H1 (cell line): Measurements from ENCODE around the gene PROSER3. TPM values are rescaled to one million over a fixed set of nuclear protein-coding genes. Genes with fewer than 3 reads are reported as not detected.
A peak's percentile ranks its signal among the peaks of the same experiment; 100 is the strongest.

Experiments used
- CTCF ChIA-PET: fragments of 300-600 bp; sonication (Branson Sonifier 250); formaldehyde crosslinking; loops from one replicate; lab custom pipeline; 2021; ENCODE audit not compliant: partially characterized antibody; lab: Charles Lee
- POLR2A ChIA-PET: fragments of 300-600 bp; sonication (Branson Sonifier 250); formaldehyde crosslinking; loops from one replicate; lab custom pipeline; 2021; ENCODE audit warnings: inconsistent platforms; ENCODE audit not compliant: partially characterized antibody; lab: Charles Lee
- DNase-seq, 2 experiments: peaks; one replicate each; pipeline versions ENCODE4 v3.0.0 to v3.0.0-alpha.2; 2010 to 2022; ENCODE audit warnings: low spot score in 2 of 2, low read depth in 1 of 2, mixed read lengths in 1 of 2
- FAIRE-seq: peaks from 2 replicates; lab custom pipeline; 2011; peaks lifted over from hg19 to GRCh38; lab: Jason Lieb, UNC
- H2AFZ ChIP-seq: 2 replicates; pipeline ENCODE4 v1.8.1; 2012; ENCODE audit warnings: low read length, inconsistent platforms
- H2AK5ac ChIP-seq: 2 replicates; pipeline ENCODE4 v1.6.1; 2013; ENCODE audit warnings: low read depth, low read length
- H2BK120ac ChIP-seq: replicated peaks from 2 replicates; pipeline ENCODE3; 2013; ENCODE audit warnings: low read depth, low read length, inconsistent platforms
- H2BK12ac ChIP-seq: 2 replicates; pipeline ENCODE4 v1.6.1; 2013; ENCODE audit warnings: low read depth, low read length
- H2BK15ac ChIP-seq: 2 replicates; pipeline ENCODE4 v1.6.1; 2013; ENCODE audit warnings: low read length
- H2BK20ac ChIP-seq: 2 replicates; pipeline ENCODE4 v1.6.1; 2013; ENCODE audit warnings: low read length
- H2BK5ac ChIP-seq: 2 replicates; pipeline ENCODE4 v1.6.1; 2013; ENCODE audit warnings: low read depth, low read length
- H3K14ac ChIP-seq: 2 replicates; pipeline ENCODE4 v1.6.1; 2013; ENCODE audit warnings: inconsistent platforms; ENCODE audit not compliant: insufficient read length
- H3K18ac ChIP-seq: 2 replicates; pipeline ENCODE4 v1.6.1; 2013; ENCODE audit warnings: low read length; ENCODE audit errors: extremely low read depth
- H3K23ac ChIP-seq: 2 replicates; pipeline ENCODE4 v1.6.1; 2013; ENCODE audit warnings: inconsistent platforms; ENCODE audit not compliant: insufficient read length
- H3K23me2 ChIP-seq: 2 replicates; pipeline ENCODE4 v1.6.1; 2013; ENCODE audit warnings: low read depth, low read length
- H3K27ac ChIP-seq: 2 replicates; pipeline ENCODE4 v1.6.1; 2011; ENCODE audit warnings: low read depth, low read length, inconsistent platforms
- H3K27me3 ChIP-seq, 4 experiments: replicated peaks in 1 of 4; 1 replicate in 1 of 4; 2 replicates in 3 of 4; pipeline versions ENCODE4 v1.6.1 to v1.8.1; 2011 to 2013; ENCODE audit warnings: low read length in 3 of 4, mild to moderate bottlenecking in 3 of 4, inconsistent platforms in 2 of 4, mixed read lengths in 2 of 4, moderate library complexity in 1 of 4; ENCODE audit not compliant: control insufficient read depth in 3 of 4, insufficient read depth in 3 of 4; ENCODE audit errors: extremely low read depth in 1 of 4
- H3K36me3 ChIP-seq, 4 experiments: 2 replicates each; pipeline versions ENCODE4 v1.6.1 to v1.8.1; 2011 to 2013; ENCODE audit warnings: mild to moderate bottlenecking in 4 of 4, low read length in 3 of 4, moderate library complexity in 2 of 4, control low read depth in 1 of 4, inconsistent platforms in 1 of 4; ENCODE audit not compliant: insufficient read depth in 4 of 4, control insufficient read depth in 2 of 4
- H3K4ac ChIP-seq: replicated peaks from 2 replicates; pipeline ENCODE3; 2013; ENCODE audit warnings: low read length, low read depth, mixed read lengths, inconsistent platforms; ENCODE audit not compliant: insufficient read length
- H3K4me1 ChIP-seq, 4 experiments: replicated peaks in 1 of 4; 1 replicate in 1 of 4; 2 replicates in 3 of 4; pipeline versions ENCODE4 v1.6.1 to v1.8.1; 2011 to 2013; ENCODE audit warnings: low read length in 3 of 4, inconsistent platforms in 2 of 4, mixed read lengths in 1 of 4; ENCODE audit not compliant: insufficient read depth in 4 of 4, control insufficient read depth in 3 of 4
- H3K4me2 ChIP-seq, 2 experiments: 2 replicates each; pipeline versions ENCODE4 v1.6.1 to v1.8.1; 2011 to 2013; ENCODE audit warnings: low read depth in 2 of 2, low read length in 2 of 2, control low read depth in 1 of 2, inconsistent platforms in 1 of 2, mild to moderate bottlenecking in 1 of 2; ENCODE audit not compliant: insufficient read depth in 1 of 2
- H3K4me3 ChIP-seq, 4 experiments: fragments of 200-600, 300-600 bp in 1 of 4; sonication (generic), shearing (Covaris generic), sonication (Bioruptor Twin) in 1 of 4; 2 replicates each; pipeline versions ENCODE4 v1.5.1 to v1.8.1; 2011 to 2016; ENCODE audit warnings: low read length in 4 of 4, low read depth in 3 of 4, control low read depth in 2 of 4, inconsistent platforms in 2 of 4, mild to moderate bottlenecking in 2 of 4, mixed read lengths in 1 of 4, moderate library complexity in 1 of 4; ENCODE audit not compliant: insufficient read depth in 2 of 4; ENCODE audit errors: extremely low read depth in 1 of 4
- H3K56ac ChIP-seq: replicated peaks from 2 replicates; pipeline ENCODE3; 2013; ENCODE audit warnings: low read depth, mild to moderate bottlenecking, mixed read lengths, low read length, inconsistent platforms; ENCODE audit not compliant: insufficient read length
- H3K79me1 ChIP-seq: 2 replicates; pipeline ENCODE4 v1.6.1; 2013; ENCODE audit warnings: low read depth, low read length, control low read depth
- H3K79me2 ChIP-seq, 2 experiments: 2 replicates each; pipeline versions ENCODE4 v1.6.1 to v1.8.1; 2012 to 2013; ENCODE audit warnings: low read length in 2 of 2, mild to moderate bottlenecking in 2 of 2, inconsistent platforms in 1 of 2; ENCODE audit not compliant: insufficient read depth in 2 of 2, control insufficient read depth in 1 of 2
- H3K9ac ChIP-seq, 4 experiments: replicated peaks in 1 of 4; 1 replicate in 1 of 4; 2 replicates in 3 of 4; pipeline versions ENCODE4 v1.6.1 to v1.8.1; 2011 to 2013; ENCODE audit warnings: low read depth in 3 of 4, low read length in 3 of 4, control low read depth in 2 of 4, mild to moderate bottlenecking in 2 of 4, moderate library complexity in 2 of 4, inconsistent platforms in 1 of 4; ENCODE audit errors: extremely low read depth in 1 of 4
- H3K9me3 ChIP-seq, 2 experiments: 2 replicates each; pipeline versions ENCODE4 v1.6.1 to v1.8.1; 2012 to 2013; ENCODE audit warnings: mild to moderate bottlenecking in 2 of 2, moderate library complexity in 2 of 2, control low read depth in 1 of 2, inconsistent platforms in 1 of 2, low read depth in 1 of 2, low read length in 1 of 2, mixed read lengths in 1 of 2; ENCODE audit not compliant: insufficient read depth in 2 of 2
- H4K20me1 ChIP-seq, 2 experiments: replicated peaks in 1 of 2; 2 replicates each; pipeline versions ENCODE3 to v1.8.1; 2011 to 2013; ENCODE audit warnings: inconsistent platforms in 2 of 2, low read length in 2 of 2, mild to moderate bottlenecking in 1 of 2; ENCODE audit not compliant: insufficient read depth in 2 of 2, control insufficient read depth in 1 of 2
- H4K5ac ChIP-seq: 2 replicates; pipeline ENCODE4 v1.6.1; 2013; ENCODE audit warnings: low read length, low read depth, mixed read lengths, inconsistent platforms; ENCODE audit not compliant: insufficient read length
- H4K8ac ChIP-seq: 2 replicates; pipeline ENCODE4 v1.8.0; 2013; ENCODE audit warnings: mild to moderate bottlenecking, moderate library complexity, low read length, inconsistent platforms; ENCODE audit not compliant: insufficient read depth; ENCODE audit errors: extremely low read depth
- H4K91ac ChIP-seq: replicated peaks from 2 replicates; pipeline ENCODE3; 2013; ENCODE audit warnings: low read length, mixed read lengths, inconsistent platforms; ENCODE audit not compliant: insufficient read length
- CHD2 ChIP-seq: IDR thresholded peaks from 2 replicates; pipeline ENCODE4 v1.6.1; 2012; ENCODE audit warnings: low read length, improper control_type of control experiment
- HDAC6 ChIP-seq: IDR thresholded peaks from one replicate; pipeline ENCODE4 v1.7.1; 2012; ENCODE audit warnings: low read depth, mild to moderate bottlenecking, inconsistent platforms, low read length, moderate library complexity
- JUND ChIP-seq: IDR thresholded peaks from 2 replicates; pipeline ENCODE4 v1.6.1; 2011; ENCODE audit warnings: mild to moderate bottlenecking, improper control_type of control experiment, low read length
- RXRA ChIP-seq: IDR thresholded peaks from 2 replicates; pipeline ENCODE4 v1.6.1; 2011; ENCODE audit warnings: low read depth, mild to moderate bottlenecking, low read length, moderate library complexity; ENCODE audit not compliant: insufficient read depth
- SIN3A ChIP-seq, 2 experiments: IDR thresholded peaks in 1 of 2; conservative IDR thresholded peaks in 1 of 2; 2 replicates each; pipeline ENCODE4 v1.6.1; 2011 to 2012; ENCODE audit warnings: low read length in 2 of 2, improper control_type of control experiment in 1 of 2, low read depth in 1 of 2, mild to moderate bottlenecking in 1 of 2
- TEAD4 ChIP-seq: IDR thresholded peaks from 2 replicates; pipeline ENCODE4 v1.6.1; 2012; ENCODE audit warnings: low read depth, low read length, inconsistent platforms, mixed read lengths
- WGBS, 2 experiments: shearing (Covaris generic) in 1 of 2; methylation state at CpG; one replicate each; pipeline versions ENCODE4 v1.1.6 to v1.1.7; 2013 to 2015; ENCODE audit warnings: low lambda C conversion rate in 2 of 2, mixed read lengths in 2 of 2, inconsistent platforms in 1 of 2, low coverage in 1 of 2, missing lambda C conversion rate in 1 of 2; ENCODE audit not compliant: insufficient replicate concordance in 2 of 2, insufficient coverage in 1 of 2, insufficient read length in 1 of 2; ENCODE audit errors: extremely low coverage in 1 of 2, missing lambda C conversion rate in 1 of 2; 5-methylcytosine and 5-hydroxymethylcytosine counted together
- polyA plus RNA-seq, 7 experiments: library from polyadenylated mRNA; depleted of rRNA in 3 of 7; stranded (reverse) in 5 of 7; unstranded in 2 of 7; fragments of >200 nt in 5 of 7; fragments of 200-250 nt in 2 of 7; gene quantifications; 1 replicate in 5 of 7; 2 replicates in 1 of 7; 4 replicates in 1 of 7; pipeline versions ENCODE4 v1.2.1 to v1.2.3, GENCODE V29; 2011 to 2013; ENCODE audit warnings: missing spikeins in 2 of 7, mixed read lengths in 2 of 7
- total RNA-seq: library from RNA; stranded (reverse); fragmentation: NEBNext Ultra II Directional; extraction: Animal tissue kit (Norgen Biotek cat#: 25700); gene quantifications from 2 replicates; pipeline ENCODE4 v1.2.1, GENCODE V29; 2021
- TF ChIP-seq, protein P1 (sequence below): IDR thresholded peaks from 2 replicates; pipeline ENCODE4 v1.6.1; 2011; ENCODE audit warnings: low read depth, mild to moderate bottlenecking, low read length; ENCODE audit not compliant: insufficient read depth

Gene PROSER3
- total and polyA plus RNA-seq, 2 of the 8 experiments (the other 6 are each of a cell fraction or from before 2014, with no cell fraction given): 17.8 to 28.9 TPM

DNA sequence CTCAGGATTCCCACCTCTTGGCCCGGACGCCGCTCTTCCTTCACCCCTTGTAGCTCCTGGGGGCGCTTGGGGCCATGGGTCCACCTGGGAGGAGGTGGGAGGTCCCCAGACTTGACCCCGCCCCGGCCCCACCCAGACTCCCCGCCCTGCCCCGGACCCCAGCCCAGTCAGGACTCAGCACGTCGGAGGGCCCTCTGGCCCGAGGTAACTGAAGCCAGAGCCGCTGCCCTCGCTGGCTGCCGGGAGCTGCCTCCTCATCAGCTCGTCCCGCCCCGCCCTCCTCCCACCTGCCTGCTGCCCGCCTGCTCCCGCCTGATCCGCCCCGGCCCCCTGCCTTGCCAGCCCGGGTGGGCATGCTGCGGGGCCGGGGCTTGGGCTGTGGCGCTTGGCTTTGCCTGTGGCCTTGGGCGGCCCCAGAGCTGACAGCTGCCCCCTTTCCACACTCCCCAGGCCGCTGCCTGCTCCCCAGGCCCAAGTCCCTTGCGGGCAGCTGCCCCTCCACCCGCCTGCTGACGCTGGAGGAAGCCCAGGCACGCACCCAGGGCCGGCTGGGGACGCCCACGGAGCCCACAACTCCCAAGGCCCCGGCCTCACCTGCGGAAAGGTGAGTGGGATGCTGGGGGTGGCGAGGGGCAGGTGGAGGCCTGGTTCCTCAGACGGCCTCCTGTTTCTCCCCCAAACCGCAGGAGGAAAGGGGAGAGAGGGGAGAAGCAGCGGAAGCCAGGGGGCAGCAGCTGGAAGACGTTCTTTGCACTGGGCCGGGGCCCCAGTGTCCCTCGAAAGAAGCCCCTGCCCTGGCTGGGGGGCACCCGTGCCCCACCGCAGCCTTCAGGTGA, 26.7 kb downstream of the PROSER3 start:
- DNase-seq (peak; percentile 75 to 91), FAIRE-seq (no peak)
- H3K23me2 ChIP-seq: peaks cover 11% of the 10 kb centered on the region
- no peaks in the 10 kb centered on the region for H3K9me3 ChIP-seq
- peak overlapping the region; percentile 58; the same call in 1 of the 2 replicates for H4K8ac ChIP-seq
- no peak overlapping the region for H3K23ac ChIP-seq
- no peak overlapping the region for H3K27ac ChIP-seq
- POLR2A ChIA-PET: interaction anchor here (0.8 to 1.8 kb wide), 8 partner anchors 8 to 54 kb away, joined by 3 to 7 read pairs (median 4); partner anchors contain the start of genes PSENEN and U2AF1L4
- peak overlapping the region; percentile 67 to 85 for H3K4me2 ChIP-seq
- H2AK5ac ChIP-seq: no peak overlapping the region
- no peak overlapping the region for H3K14ac ChIP-seq
- H2BK12ac ChIP-seq: 0 out of 2 replicates have a peak overlapping the region, but pooled peaks have one; percentile 84
- no peaks in the 10 kb centered on the region for H3K79me1 ChIP-seq
- peak overlapping the region; percentile 81 for H4K91ac ChIP-seq
- no peak overlapping the region for H2BK120ac ChIP-seq
- H2BK15ac ChIP-seq: peak overlapping the region; percentile 95; the same call in 1 of the 2 replicates
- H2BK5ac ChIP-seq: no peak overlapping the region; the same call in 1 of the 2 replicates
- H3K36me3 ChIP-seq: no peaks in the 10 kb centered on the region
- peaks cover 0 to 12% of the 10 kb centered on the region in 2 experiments for H4K20me1 ChIP-seq
- peak overlapping the region in 1 of 4 experiments; percentile 71; a peak in 2 of 7 replicates for H3K9ac ChIP-seq
- H3K4me3 ChIP-seq: peak overlapping the region; percentile 42 to 72 (median 66)
- peaks cover 0 to 12% (median 4%) of the 10 kb centered on the region in 4 experiments; a peak in 6 of 7 replicates for H3K4me1 ChIP-seq
- H3K56ac ChIP-seq: peak overlapping the region; percentile 77
- peak overlapping the region; percentile 50; the same call in 1 of the 2 replicates for H2AFZ ChIP-seq
- H3K4ac ChIP-seq: peak overlapping the region; percentile 69
- CTCF ChIA-PET: interaction anchor here (0.6 to 1.6 kb wide), 15 partner anchors 16 to 156 kb away, joined by 3 to 7 read pairs (median 3); no protein-coding TSS in a partner anchor
- WGBS, 2 experiments: 4% methylated on average over 23 of the region's 45 CpGs; no CpG with 5 or more reads in 1 of the 2 experiments
- peak overlapping the region; percentile 87 for H3K18ac ChIP-seq
- no peaks in the 10 kb centered on the region; a peak in 1 of 7 replicates for H3K27me3 ChIP-seq
- peak overlapping the region; percentile 29 for H4K5ac ChIP-seq
- no peak overlapping the region for H2BK20ac ChIP-seq
- no peaks in the 10 kb centered on the region for H3K79me2 ChIP-seq
- no peak; a peak in 1 of 4 replicates for TF ChIP-seq SIN3A (conservative IDR thresholded peaks at IDR 0.05 in 1 of 2, IDR thresholded peaks at IDR 0.05 in 1 of 2; ENCODE audit: low read depth in 1 of 2, low read length in 2 of 2)
- TF ChIP-seq, protein P1, sequence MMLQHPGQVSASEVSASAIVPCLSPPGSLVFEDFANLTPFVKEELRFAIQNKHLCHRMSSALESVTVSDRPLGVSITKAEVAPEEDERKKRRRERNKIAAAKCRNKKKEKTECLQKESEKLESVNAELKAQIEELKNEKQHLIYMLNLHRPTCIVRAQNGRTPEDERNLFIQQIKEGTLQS: no peak
- TF ChIP-seq JUND: no peak
- TF ChIP-seq TEAD4: no peak
- TF ChIP-seq CHD2: no peak
- TF ChIP-seq RXRA: no peak
- no peak for TF ChIP-seq HDAC6
